Activated gamma-delta T cell treated with anti-CD3 and anti-CD28 coated beads, Interleukin-2, amount 50 U/mL, for 16 hours (primary cell): ENCODE measurements around the gene RNF19B.

Experiments
- DNase-seq: peaks from one replicate; pipeline ENCODE4 v3.0.0-alpha.2; 2020; ENCODE audit warnings: low read depth

RNF19B gene

DNA sequence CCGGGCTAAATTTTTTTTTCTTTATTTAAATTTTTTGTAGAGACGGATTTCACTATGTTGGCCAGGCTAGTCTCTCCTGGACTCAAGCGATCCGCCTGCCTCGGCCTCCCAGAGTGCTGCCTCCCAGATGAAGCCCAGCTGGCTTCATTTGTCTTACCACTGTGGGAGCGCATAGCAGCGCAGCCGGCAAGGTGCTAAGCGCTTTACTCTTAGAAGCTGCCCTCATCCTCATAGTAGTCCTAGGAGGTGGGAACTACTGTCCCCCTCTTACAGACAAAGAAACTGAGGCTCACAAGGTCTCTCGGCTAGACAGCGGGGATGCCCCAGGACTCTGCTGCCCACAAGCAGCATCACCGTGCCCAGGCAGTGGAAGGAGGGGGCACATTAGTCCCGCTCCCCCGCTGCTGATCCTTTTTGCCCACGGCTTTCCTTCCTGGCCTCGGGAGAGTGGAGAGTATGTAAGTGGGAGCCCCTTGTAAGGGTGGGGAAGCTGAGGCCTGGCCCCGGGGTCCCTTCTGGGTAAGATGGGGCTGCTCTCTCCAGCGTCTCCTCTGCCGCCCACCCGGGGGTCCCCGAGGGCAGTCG, 64.1 kb downstream of the RNF19B start:
- no peak for DNase-seq

DNA sequence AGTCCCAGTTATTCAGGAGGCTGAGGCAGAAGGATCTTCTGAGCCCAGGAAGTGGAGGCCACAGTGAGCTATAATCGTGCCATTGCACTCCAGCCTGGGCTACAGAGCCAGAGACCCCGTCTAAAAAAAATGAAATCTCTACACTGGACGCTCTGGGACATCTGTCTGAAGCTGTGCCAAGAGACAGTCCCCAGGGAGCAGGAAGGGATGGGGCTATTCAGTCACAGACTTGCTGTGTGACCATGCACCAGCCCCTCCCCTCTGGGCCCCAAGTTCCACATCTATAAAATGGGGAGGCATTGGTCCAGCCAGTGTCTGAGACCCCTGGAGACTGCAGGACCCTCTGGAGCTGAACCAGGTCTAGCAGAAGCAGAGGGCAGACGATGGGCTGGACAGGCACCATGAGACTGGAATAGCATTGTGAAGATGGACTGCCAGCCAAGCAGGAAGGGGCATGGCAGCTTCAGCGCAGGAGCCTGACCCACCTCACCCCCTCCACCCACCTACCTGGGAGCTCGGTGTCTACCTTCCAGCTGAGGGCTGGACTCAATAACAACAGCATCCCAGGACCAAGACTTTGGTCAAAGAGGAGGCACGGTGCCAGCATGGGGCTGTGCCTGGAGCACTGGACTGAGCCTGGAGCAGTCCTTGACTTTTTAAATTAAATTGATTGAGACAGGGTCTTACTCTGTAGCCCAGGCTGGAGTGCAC, 64.9 kb downstream of the RNF19B start:
- DNase-seq, result no peak

DNA sequence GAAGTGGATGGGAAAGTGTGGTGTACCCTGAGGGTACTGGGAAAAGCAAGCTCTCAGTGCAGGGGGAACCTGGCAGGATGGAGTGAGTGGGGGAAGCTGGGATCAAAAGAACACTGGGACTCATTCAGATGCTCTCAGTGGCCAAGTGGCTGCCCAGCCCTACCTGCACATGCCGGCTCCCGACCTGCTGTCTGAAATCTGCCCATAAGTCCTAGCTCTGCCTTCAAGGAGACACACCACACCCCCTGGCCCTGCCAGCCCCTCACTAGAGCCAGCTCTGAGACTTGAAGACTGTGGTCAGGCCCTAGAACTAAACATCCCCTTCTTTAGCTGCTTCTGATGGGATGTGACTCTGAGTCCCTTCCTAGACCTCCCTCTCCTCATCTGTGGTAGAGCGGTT, 65.7 kb downstream of the RNF19B start:
- no peak for DNase-seq

DNA sequence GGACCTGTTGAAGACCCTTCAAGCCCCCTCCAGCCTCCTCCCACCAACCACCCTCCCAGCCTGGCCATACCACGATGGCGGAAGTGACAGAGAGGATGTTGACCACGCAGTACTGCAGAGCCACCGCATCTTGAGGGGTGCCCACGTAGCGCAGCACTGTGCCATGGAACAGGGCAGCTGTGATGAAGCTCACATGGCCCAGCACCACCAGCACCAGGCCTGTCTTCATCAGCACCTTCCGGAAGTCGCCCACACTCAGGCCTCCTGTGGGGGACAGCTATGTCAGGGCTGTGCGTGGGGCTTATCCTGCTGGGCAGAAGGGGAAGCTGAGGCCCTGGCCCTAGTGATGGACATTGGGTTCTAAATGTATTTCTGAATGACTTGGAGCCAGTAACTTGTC, 66.6 kb downstream of the RNF19B start:
- DNase-seq, result no peak

DNA sequence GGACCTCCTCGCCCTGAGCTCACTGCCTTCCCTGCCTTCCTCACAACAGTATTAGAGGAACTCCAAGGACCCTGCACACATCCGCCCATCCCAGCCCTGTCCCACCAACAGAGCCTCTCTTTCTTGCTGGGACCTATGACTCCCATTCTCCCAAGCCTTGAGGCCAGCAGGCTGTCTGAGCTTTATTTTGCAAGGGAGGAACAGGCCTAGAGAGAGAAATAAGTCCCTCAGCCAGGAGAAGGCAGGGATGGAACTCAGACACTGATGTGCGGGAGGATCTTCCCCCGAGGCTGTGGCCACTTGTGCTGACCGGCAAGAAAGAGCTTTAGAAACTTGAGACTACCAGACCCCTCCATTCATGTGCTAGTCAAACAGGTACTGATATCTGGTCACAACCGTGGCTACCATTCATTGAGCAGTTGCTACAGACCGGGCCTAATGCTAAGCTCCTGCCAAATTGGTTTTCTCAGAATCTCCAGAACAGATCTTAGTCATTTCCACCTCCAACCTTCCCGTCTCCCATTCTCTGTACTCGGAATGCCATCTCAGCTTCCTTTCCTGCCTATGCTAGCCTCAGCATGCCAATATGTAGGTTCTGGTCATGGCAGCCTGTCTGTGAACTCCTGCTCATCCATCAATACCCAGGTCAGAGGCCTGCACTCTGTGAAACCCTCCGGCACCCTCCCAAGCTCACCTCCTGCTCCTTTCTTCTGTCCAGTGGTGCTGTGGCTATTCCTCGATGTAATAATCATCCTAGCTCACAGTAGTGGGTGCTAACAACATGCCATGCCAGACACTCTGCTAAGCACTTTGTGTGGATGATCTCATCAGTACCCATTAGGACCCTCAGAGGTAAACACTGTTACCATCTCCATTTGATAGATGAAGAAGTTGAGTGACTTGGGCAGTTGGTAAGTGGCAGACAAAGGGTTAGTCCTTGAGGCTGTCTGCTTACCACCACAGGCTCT, 67.2 kb downstream of the RNF19B start:
- no peak for DNase-seq

DNA sequence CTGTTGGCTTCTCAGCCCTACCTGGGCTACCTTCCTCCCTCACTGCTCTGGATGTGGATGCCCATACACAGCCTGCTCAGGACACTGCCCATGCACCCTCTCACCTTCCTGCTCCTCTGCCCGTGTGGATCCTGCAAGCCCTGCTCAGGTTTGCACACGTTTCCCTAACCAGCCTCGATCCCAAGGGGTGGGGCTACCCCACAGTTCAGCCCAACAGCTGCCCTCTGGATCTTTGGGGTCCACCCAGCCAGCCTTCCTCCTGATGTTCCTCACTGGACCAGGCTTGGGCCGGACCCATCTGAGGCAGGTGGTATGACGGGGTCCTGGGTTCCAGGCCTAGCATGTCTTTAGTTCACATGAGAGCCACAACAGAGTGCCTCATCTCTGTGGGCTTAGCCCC, 68.2 kb downstream of the RNF19B start:
- no peak for DNase-seq

DNA sequence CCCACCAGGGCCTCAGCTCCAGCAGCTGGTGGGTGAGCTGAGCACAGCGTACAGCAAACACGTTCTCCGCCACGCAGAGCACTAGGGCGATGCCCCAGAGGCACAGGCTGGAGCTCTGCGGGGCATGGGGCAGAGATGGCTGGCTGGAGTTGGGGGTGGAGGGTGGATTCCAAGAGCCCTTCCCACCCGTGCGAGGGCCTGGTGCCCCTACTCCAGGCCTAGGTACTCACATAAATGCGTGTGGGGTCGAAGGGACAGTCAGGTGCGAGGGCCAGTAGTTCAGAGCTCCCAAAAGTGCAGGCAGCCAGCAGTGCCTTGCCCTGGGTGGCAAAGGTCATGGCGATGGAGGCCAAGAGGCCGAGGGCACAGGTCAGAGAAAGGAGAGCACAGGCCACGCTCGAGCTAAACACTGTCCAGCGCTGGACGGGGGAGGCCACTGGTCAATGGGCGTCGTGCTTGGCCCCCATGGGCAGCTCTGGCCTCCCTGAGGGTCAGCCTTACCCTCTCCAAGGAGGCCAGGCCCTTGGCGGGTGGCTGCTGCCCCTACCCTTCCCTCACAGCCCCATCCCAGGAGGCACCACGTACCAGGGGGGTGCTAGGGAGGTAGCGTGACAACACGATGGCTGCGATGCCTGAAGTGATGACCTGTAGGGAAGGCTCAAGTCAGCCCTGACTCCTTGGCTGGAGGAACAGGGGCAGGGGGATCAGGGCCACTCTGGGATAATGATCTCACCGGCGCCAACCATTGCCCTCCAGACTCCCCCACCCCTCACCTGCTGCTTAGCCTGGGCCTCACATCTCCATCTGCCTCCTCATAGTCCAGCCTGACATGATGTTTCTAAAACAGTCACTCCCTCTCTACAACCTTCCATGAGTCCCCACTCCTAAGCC, 69.0 kb downstream of the RNF19B start:
- DNase-seq, result no peak

DNA sequence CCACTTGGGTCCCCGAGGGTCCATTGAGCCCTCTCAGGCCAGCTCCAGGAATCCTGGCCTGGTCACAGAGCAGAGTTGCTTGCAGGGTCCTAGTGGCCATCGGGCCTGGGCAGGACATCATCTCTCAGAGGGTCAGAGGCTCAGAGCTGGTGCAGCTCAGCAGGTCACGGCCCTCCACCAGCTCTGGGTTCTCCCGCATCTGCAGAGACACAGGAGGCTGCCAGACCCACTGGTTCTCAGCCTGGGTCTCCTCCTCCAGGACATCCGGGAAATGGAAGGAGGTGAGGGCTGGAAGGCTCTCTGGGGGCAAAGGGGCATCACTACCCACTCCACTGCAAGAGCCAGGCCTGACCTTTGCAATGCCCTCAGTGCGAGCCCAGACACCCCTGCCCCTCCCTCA, 69.9 kb downstream of the RNF19B start:
- DNase-seq, result no peak

DNA sequence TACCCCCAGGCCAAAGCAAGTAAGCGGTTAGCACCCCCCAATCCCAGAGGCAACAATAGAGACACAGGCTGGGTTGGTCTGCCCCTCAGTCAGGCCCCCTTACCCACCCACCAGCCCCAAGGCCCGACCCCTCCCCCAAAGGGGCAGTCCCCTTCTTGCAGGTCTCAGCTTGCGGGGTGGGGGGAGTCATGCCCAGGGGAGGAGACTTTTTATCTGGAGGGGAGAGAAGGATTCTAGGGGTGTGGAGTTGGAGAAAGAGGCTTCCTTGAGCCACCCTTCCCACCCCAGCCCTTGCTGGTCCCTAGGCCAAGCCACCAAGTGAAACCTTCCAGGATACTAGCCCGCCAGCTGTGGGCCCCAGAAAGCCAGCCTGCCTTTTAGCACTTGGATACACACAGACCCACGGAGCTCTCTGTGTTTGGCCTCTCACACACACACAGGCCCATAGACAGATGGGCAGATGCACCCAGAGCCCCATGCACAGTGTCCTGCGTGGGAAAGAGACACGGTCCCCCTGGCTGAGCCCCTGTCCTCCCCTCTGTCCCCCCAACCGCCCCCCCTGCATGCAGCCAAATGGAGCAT, 70.5 kb downstream of the RNF19B start:
- DNase-seq, result no peak

DNA sequence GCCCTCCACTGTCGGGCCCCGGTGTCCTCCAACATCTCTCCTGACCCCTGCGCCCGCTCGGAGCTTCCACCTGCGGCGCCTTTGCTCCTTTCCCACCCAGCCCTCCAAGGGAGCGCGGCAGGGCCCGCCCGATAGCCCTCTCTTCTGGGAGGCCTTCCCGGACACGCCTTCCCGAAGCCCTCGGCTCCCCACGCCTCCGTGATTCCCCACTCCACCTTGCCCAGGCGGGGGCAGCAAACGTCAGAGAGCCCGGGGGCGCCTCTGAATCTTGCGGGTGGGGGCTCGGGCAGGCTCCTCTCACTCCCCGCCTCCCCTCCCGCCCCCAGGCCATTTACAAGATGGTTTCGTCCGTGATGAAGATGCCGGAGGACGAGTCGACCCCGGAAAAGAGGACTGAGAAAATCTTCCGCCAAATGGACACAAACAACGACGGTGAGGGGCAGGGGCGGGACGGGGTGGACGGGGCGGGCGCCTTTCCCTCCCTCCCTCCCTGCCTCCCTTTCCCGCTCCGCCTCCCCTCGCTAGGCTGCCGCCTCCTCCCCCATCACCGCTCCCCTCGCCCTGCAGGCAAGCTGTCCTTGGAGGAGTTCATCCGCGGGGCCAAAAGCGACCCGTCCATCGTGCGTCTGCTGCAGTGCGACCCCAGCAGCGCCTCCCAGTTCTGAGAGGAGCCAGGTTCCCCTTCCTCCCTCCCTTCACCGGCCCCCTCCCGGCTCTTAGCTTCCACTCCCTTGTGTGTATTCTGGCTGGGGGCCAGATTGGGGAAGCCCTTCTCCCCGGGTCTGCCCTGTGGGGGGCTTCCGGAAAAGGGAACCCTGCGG, 71.2 kb downstream of the RNF19B start:
- no peak for DNase-seq

DNA sequence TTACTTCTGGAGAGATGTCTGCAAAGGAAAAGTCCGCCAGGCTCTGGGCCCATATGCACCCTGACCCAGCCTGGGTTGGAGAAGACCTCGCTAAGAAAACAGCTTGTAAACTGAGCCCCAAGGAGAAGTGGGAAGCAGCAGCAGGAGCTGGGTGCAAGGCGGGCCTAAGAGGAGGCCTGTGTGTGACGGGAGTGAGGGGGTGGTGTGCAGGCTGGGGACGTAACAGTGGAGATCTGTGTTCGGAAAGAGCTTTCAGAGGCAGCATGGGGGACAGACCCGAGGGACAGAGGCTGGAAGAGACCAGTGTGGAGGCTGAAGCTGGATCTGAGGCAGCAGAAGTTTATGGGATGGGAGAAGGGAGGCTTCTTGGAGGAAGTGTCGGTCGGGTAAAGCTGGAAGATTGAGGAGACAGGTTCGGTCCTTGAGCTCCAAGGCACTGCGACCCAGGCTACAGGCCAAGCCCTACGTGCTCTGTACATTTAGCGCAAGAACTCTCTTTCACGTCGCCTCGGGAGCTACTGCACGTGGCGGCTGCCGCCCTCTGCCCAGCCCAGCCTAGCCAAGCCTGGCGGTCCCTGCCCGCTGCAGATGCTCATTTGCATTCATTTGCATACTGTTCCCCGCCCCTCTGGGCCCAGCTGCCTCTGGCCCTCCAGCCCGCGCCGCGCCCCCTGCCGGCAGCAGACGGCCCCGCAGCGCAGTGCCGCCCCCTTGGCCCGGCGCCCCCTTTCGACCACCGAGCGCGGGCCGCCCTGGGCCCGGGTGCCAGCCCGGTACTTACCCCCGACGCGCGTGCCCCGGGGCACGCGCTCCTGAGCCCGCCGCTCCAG, 72.0 kb downstream of the RNF19B start:
- DNase-seq, result no peak

DNA sequence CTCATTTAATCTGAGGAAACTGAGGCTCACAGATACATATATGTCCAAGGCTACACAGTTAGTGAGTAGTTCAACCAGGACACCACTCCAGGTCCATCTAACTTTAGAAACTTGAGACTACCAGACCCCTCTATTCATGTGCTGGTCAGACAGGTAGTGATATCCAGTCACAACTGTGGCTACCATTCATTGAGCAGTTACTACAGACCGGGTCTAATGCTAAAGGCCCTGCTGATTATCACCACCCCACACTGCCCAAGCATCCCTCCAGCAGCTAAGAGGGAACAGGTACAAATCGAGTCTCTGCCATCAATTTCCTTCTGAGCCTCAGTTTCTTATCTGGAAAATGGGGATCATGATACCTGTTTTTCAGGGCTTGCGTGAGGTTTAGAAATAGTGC, 73.0 kb downstream of the RNF19B start:
- DNase-seq, result no peak

DNA sequence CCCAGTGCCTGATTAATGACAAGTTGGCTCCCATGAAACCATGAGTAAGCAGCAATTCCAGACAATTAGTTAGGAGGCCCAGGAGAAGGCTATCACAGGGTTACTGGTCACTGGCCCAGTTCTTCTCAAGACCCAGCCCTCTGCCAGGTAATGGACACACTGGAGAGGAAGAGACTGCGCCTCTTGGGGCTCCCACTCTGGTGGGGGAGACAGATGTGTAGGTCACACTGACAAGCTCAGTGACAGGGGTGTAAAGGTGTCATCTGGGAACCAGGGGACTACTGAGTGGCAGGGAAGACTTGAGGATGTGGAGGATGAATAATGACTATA, 73.4 kb downstream of the RNF19B start:
- no peak for DNase-seq

DNA sequence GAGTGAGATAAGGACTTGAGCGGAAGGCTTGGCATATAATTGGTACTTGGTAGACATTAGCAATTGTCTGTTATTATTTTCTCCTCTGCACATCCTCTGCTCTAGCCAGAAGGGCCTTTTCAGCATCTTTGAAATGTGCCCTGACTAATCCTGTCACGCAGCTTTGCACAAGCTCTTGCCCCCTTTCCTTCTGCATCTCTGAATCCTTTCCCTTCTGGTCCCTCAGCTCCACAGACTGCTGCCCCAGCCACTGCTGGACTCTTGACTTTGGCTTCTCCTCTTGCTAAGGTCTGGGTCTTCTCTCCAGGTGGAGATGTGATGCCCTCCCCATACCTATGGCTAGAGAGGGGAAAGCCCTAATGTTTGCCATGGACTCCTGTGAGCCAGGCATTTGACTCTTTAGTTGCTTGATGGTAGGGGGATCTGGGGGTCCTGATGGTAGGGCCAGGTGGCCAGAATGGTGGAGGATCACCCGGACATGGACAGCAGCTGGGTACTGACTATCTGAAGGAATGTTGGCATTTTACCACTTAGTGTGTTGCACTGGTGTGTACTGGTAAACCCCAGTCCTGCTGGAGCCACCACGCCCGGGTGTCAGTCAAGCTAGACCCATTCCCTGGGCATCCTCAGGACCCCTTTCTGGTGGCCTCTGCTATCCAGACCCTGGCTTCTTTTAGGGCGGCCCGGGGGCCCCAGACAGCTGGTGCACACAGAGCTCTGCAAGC, 73.9 kb downstream of the RNF19B start:
- no peak for DNase-seq

DNA sequence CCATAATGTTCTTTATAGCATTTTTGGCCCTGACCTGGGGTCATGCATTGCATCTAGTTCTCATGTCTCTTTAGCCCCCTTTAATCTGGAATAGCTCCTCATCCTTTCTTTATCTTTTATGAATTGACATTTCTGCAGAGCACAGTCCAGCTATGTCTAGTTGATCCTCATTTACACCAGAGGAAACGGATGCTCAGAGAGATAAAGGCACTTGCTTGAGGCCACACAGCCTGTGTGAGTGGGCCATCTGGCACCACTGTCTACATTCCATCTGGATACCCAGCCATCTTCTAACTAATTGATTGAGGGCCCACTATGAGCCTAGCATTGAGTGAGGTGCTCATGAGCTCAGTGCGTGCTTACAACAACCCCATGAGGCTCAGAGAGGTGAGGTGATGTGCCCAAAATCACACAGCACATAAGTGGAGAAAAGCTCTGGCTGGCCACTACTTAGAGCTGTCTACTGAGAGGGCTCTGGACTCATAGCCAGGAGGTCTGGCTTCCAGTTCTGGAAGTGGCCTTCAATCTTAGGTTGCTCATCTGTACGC, 74.8 kb downstream of the RNF19B start:
- DNase-seq, result no peak

DNA sequence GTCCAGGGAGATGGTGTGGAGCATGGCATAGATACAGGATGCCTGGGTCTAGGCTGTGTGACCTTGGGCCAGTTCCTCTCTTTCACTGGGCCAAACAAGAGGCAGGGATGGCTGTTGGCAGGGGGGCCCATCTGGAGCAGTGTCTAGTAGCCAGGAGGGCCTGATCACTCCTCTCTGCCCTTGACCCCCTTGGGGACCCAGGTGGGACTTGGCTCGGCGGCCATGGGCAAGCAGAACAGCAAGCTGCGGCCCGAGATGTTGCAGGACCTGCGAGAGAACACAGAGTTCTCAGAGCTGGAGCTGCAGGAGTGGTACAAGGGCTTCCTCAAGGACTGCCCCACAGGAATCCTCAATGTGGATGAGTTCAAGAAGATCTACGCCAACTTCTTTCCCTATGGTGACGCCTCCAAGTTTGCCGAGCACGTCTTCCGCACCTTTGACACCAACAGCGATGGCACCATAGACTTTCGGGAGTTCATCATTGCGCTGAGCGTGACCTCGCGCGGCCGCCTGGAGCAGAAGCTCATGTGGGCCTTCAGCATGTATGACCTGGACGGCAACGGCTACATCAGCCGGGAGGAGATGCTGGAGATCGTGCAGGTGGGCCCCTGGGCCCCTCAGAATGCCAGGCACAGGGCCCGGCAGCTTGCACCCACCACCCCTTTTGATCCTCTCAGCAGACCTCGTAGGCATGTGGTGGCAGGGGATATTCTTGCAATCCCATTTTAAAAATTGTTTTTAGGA, 75.8 kb downstream of the RNF19B start:
- no peak for DNase-seq

DNA sequence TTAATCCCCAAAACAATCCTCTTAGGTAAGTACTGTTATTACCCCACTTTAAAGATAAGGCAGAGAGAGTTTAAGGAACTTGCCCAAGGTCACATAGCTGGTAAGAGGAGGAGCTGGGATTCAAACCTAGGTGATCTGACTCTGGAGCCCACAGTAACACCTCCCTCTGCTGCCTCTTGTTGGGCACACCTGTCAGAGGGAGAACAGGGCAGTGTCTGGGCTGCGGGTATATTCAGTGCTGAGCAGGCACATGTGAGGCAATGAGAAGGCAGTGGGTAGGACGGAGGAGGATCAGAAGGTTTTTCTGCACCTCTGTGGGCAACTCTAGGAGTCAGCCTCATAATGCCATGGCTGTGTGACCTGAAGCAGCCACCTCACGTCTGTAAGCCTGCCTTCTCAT, 76.5 kb downstream of the RNF19B start:
- DNase-seq, result no peak

DNA sequence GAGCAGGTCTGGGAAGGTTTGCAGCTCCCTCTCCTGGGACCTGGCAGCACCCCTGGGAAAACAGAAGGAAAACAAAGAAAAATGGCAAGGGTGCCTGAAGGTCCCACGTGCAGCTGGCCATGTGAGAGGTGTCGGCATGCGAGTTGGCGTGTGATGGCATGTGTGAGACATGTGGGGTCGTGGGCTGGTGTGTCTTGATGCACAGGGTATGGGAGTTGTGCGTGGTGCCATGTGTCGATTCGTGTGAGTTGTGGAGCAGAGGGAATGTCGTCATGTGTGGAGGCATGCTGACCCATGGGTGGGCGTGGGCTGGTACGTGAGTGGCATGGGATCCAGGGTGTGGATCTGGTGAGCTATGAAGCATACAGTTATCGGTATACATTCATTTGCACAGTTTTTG, 77.0 kb downstream of the RNF19B start:
- no peak for DNase-seq
